Lung (tissue), 12 donors: ENCODE results near the gene EYS. TPM values are rescaled to one million over a fixed set of nuclear protein-coding genes. Genes with fewer than 3 reads are reported as not detected.
"Not testable (repeated sequence)": the region's sequence is repeated elsewhere in the genome, so short reads cannot be mapped to it uniquely, and the experiment has no call there.

Source experiments
- ATAC-seq: fragments of 200-7000 bp; cut with Tn5 transposase; one replicate; pipeline ENCODE4 v1.9.1; 2020; ENCODE audit warnings: moderate number of reproducible peaks; ENCODE audit not compliant: insufficient read depth, low FRiP score
- DNase-seq, 3 donors: peaks; one replicate each; pipeline ENCODE4 v3.0.0-alpha.2; 2013 to 2017
- H3K27ac ChIP-seq, 2 donors: one replicate each; pipeline ENCODE4 v1.5.1; 2013; ENCODE audit warnings: mild to moderate bottlenecking in 2 of 2, moderate library complexity in 2 of 2, control low read depth in 1 of 2, inconsistent platforms in 1 of 2, low read depth in 1 of 2, low read length in 1 of 2
- H3K27me3 ChIP-seq, 3 donors: one replicate each; pipeline ENCODE4 v1.5.1; 2013; ENCODE audit warnings: low read length in 2 of 3; ENCODE audit not compliant: control insufficient read depth in 3 of 3, insufficient read depth in 3 of 3
- H3K36me3 ChIP-seq, 4 donors: one replicate each; pipeline ENCODE4 v1.5.1; 2013; ENCODE audit warnings: low read length in 4 of 4, mild to moderate bottlenecking in 1 of 4, moderate library complexity in 1 of 4; ENCODE audit not compliant: control insufficient read depth in 4 of 4, insufficient read depth in 4 of 4
- H3K4me1 ChIP-seq, 5 donors: one replicate each; pipeline ENCODE4 v1.5.1; 2013; ENCODE audit warnings: low read length in 5 of 5, mild to moderate bottlenecking in 2 of 5, moderate library complexity in 1 of 5; ENCODE audit not compliant: control insufficient read depth in 5 of 5, insufficient read depth in 5 of 5
- H3K4me3 ChIP-seq: one replicate; pipeline ENCODE4 v1.5.1; 2013; ENCODE audit warnings: mild to moderate bottlenecking, control low read depth, moderate library complexity
- H3K9ac ChIP-seq, 2 donors: one replicate each; pipeline ENCODE4 v1.5.1; 2013; ENCODE audit warnings: low read length in 2 of 2, control low read depth in 1 of 2; ENCODE audit not compliant: insufficient read depth in 1 of 2
- H3K9me3 ChIP-seq, 4 donors: one replicate each; pipeline ENCODE4 v1.5.1; 2013; ENCODE audit warnings: low read length in 3 of 4, mild to moderate bottlenecking in 1 of 4, moderate library complexity in 1 of 4; ENCODE audit not compliant: control insufficient read depth in 4 of 4, insufficient read depth in 3 of 4
- WGBS, 2 donors: extraction: QIAGEN DNeasy Blood & Tissue Kit; methylation state at CpG; one replicate each; pipeline ENCODE4 v1.1.7; 2013; 5-methylcytosine and 5-hydroxymethylcytosine counted together
- polyA plus RNA-seq, 2 donors: library from polyadenylated mRNA; stranded (reverse); fragments of 200-250 nt; gene quantifications; one replicate each; pipeline ENCODE4 v1.2.1, GENCODE V29; 2013
- total RNA-seq, 2 donors: library from RNA; depleted of rRNA in 1 of 2; stranded (reverse); fragments of >200 nt in 1 of 2; gene quantifications; one replicate each; pipeline ENCODE4 v1.2.1, GENCODE V29; 2014 to 2021
- TF ChIP-seq, protein P1 (sequence below): IDR thresholded peaks from 2 replicates; pipeline ENCODE4 v1.5.1; 2012; ENCODE audit warnings: mild to moderate bottlenecking; ENCODE audit errors: control extremely low read depth, extremely low read depth
- donor health status: control.
- donor health status: control.
- donor health status: Bipolar disorder and iron deficiency.
- donor health status: healthy.
- donor health status: DM: yes; HTN: yes; CAD: no.

Gene EYS
- total and polyA plus RNA-seq, 4 donors = 0.06 to 0.34 (median 0.12) TPM

DNA sequence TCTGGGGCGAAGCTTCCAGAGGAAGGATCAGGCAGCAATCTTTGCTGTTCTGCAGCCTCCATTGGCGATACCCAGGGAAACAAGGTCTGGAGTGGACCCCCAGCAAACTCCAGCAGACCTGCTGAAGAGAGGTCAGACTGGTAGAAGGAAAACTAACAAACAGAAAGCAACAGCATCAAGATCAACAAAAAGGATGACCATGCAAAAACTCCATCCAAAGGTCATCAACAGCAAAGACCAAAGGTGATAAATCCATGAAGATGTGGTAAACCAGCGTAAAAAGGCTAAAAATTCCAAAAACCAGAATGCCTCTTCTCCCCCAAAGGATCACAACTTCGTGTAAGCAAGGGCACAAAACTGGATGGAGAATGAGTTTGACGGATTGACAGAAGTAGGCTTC, 1818.6 kb downstream of the EYS start:
- Histone ChIP-seq H3K4me3 (no peak overlapping the region), H3K9me3 (peaks cover 0 to 5% (median 0%) of the 10 kb centered on the region in 4 donors), H3K36me3 (no peaks in the 10 kb centered on the region), H3K4me1 (peaks cover 0 to 24% (median 0%) of the 10 kb centered on the region in 5 donors), H3K9ac (no peak overlapping the region), H3K27ac (no peak overlapping the region), H3K27me3 (no peaks in the 10 kb centered on the region)
- DNase-seq = no peak
- WGBS, 2 donors = 80 to 81% methylated on average over 5 of the region's 5 CpGs
- no peak for ATAC-seq
- TF ChIP-seq, protein P1, sequence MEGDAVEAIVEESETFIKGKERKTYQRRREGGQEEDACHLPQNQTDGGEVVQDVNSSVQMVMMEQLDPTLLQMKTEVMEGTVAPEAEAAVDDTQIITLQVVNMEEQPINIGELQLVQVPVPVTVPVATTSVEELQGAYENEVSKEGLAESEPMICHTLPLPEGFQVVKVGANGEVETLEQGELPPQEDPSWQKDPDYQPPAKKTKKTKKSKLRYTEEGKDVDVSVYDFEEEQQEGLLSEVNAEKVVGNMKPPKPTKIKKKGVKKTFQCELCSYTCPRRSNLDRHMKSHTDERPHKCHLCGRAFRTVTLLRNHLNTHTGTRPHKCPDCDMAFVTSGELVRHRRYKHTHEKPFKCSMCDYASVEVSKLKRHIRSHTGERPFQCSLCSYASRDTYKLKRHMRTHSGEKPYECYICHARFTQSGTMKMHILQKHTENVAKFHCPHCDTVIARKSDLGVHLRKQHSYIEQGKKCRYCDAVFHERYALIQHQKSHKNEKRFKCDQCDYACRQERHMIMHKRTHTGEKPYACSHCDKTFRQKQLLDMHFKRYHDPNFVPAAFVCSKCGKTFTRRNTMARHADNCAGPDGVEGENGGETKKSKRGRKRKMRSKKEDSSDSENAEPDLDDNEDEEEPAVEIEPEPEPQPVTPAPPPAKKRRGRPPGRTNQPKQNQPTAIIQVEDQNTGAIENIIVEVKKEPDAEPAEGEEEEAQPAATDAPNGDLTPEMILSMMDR = no peak

DNA sequence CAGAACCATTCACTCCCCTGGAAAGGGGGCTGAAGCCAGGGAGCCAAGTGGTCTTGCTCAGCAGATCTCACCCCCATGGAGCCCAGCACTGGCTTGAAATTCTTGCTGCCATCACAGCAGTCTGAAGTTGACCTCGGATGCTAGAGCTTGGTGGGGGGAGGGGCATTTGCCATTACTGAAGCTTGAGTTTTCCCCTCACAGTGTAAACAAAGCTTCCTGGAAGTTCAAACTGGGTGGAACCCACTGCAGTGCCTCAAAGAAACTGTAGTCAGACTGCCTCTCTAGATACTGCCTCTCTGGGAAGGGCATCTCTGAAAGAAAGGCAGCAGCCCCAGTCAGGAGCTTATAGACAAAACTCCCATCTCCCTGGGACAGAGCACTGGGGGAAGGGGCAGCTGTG, 1819.2 kb downstream of the EYS start:
- H3K4me1 ChIP-seq = peaks cover 0 to 24% (median 0%) of the 10 kb centered on the region in 5 donors
- H3K9ac ChIP-seq, ATAC-seq, H3K27ac ChIP-seq, DNase-seq, H3K9me3 ChIP-seq, H3K4me3 ChIP-seq, H3K36me3 ChIP-seq, H3K27me3 ChIP-seq: not testable (repeated sequence)
- WGBS, 2 donors = 53 to 59% methylated on average over 1 of the region's 1 CpG

DNA sequence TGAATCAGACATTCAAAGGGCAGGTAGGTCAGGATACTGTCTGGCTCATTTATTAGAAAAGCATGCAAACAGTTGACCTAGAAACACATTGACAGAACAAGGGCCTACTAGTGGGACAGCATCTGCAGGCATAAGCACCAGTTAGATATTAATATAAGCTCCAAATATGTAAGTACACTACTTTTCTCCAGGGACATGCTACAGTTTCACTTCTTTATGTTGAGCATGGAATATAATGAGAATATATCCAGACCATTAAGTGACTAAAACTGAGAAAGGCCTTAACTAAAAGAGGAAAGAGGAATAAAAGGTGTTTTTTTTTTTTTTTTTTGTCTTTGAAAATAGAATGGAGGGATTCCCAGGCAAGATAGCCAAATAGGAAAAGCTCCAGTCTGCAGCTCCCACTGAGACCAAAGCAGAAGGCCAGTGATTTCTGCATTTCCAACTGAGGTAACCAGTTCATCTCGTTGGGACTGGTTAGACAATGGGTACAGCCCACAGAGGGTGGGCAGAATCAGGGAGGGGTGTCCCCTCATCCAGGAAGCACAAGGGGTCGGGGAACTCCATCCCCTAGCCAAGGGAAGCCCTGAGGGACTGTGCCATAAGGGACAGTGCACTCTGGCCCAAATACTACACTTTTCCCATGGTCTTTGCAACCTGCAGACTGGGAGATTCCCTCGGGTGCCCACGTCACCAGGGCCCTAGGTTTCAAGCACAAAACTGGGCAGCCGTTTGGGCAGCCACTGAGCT, 1819.8 kb downstream of the EYS start:
- peaks cover 0 to 24% (median 0%) of the 10 kb centered on the region in 5 donors for H3K4me1 ChIP-seq
- 74 to 86% methylated on average over 5 of the region's 5 CpGs for WGBS, 2 donors
- no peaks in the 10 kb centered on the region for H3K27me3 ChIP-seq
- no peak overlapping the region for H3K4me3 ChIP-seq
- no peak for ATAC-seq
- DNase-seq = peak in 1 of 3 donors; percentile 37
- no peak overlapping the region for H3K9ac ChIP-seq
- TF ChIP-seq, protein P1 = no peak
- peaks cover 0 to 5% (median 0%) of the 10 kb centered on the region in 4 donors for H3K9me3 ChIP-seq
- no peaks in the 10 kb centered on the region for H3K36me3 ChIP-seq
- H3K27ac ChIP-seq = no peak overlapping the region

DNA sequence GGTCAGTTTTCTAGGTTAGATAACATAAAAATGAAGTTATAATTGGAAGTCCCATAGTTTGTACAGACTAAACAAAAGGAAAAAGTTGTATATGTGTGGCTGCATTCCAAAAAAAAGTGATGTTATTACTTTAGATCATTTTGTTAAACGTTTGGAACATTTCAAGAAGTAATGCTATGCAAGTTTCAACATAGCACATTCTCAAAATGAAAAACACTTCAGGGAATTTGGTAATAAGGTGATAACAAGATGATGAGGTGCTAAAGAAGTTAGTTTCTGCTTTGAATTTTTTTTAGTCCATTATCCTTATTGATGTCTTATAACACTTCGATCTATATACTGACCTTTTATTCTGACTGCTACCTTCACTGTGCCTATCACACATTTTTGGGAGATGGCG, 1820.7 kb downstream of the EYS start:
- Histone ChIP-seq H3K9ac (no peak overlapping the region), H3K4me1 (peaks cover 0 to 24% (median 0%) of the 10 kb centered on the region in 5 donors), H3K9me3 (peaks cover 0 to 5% (median 0%) of the 10 kb centered on the region in 4 donors), H3K27ac (no peak overlapping the region), H3K27me3 (no peaks in the 10 kb centered on the region), H3K36me3 (no peaks in the 10 kb centered on the region), H3K4me3 (no peak overlapping the region)
- ATAC-seq = no peak
- WGBS, 2 donors = 63 to 75% methylated on average over 3 of the region's 3 CpGs
- peak in 2 of 3 donors; percentile 90 to 93 for DNase-seq
- TF ChIP-seq, protein P1 = no peak
